Measurements from ENCODE around the gene PPP2R5E.

GRCh38 chr14:63394432-63394831 lies 148.7 kb downstream of the PPP2R5E start:
- TF ChIP-seq, protein P1, sequence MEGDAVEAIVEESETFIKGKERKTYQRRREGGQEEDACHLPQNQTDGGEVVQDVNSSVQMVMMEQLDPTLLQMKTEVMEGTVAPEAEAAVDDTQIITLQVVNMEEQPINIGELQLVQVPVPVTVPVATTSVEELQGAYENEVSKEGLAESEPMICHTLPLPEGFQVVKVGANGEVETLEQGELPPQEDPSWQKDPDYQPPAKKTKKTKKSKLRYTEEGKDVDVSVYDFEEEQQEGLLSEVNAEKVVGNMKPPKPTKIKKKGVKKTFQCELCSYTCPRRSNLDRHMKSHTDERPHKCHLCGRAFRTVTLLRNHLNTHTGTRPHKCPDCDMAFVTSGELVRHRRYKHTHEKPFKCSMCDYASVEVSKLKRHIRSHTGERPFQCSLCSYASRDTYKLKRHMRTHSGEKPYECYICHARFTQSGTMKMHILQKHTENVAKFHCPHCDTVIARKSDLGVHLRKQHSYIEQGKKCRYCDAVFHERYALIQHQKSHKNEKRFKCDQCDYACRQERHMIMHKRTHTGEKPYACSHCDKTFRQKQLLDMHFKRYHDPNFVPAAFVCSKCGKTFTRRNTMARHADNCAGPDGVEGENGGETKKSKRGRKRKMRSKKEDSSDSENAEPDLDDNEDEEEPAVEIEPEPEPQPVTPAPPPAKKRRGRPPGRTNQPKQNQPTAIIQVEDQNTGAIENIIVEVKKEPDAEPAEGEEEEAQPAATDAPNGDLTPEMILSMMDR (IDR thresholded peaks at IDR 0.05 in 2 of 3, conservative IDR thresholded peaks at IDR 0.05 in 1 of 3; ENCODE audit: control insufficient read depth in 2 of 3, extremely low read depth in 1 of 3, insufficient read depth in 1 of 3, low read depth in 3 of 3, low read length in 3 of 3): no peak
- TF ChIP-seq PKNOX1 (IDR thresholded peaks at IDR 0.05): no peak
- TF ChIP-seq, protein P2, sequence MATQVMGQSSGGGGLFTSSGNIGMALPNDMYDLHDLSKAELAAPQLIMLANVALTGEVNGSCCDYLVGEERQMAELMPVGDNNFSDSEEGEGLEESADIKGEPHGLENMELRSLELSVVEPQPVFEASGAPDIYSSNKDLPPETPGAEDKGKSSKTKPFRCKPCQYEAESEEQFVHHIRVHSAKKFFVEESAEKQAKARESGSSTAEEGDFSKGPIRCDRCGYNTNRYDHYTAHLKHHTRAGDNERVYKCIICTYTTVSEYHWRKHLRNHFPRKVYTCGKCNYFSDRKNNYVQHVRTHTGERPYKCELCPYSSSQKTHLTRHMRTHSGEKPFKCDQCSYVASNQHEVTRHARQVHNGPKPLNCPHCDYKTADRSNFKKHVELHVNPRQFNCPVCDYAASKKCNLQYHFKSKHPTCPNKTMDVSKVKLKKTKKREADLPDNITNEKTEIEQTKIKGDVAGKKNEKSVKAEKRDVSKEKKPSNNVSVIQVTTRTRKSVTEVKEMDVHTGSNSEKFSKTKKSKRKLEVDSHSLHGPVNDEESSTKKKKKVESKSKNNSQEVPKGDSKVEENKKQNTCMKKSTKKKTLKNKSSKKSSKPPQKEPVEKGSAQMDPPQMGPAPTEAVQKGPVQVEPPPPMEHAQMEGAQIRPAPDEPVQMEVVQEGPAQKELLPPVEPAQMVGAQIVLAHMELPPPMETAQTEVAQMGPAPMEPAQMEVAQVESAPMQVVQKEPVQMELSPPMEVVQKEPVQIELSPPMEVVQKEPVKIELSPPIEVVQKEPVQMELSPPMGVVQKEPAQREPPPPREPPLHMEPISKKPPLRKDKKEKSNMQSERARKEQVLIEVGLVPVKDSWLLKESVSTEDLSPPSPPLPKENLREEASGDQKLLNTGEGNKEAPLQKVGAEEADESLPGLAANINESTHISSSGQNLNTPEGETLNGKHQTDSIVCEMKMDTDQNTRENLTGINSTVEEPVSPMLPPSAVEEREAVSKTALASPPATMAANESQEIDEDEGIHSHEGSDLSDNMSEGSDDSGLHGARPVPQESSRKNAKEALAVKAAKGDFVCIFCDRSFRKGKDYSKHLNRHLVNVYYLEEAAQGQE (IDR thresholded peaks at IDR 0.05; ENCODE audit: low read depth, low read length): no peak

Data from GM12878 (cell line).